GM18508 (cell line): ENCODE data around the gene FAM90A1.
"Not testable (repeated sequence)": the region's sequence is repeated elsewhere in the genome, so short reads cannot be mapped to it uniquely, and the experiment has no call there.

ENCODE experiments used
- ATAC-seq: cut with Tn5 transposase; IDR thresholded peaks from one replicate; pipeline ENCODE4 v1.9.1; 2021; ENCODE audit warnings: moderate number of reproducible peaks; ENCODE audit not compliant: insufficient read depth, unreplicated experiment

The FAM90A1 gene

GRCh38 chr12:8226992-8227731, at the start of gene FAM90A1:
FAM90A1 (minus strand) TSS chr12:8227618; CDS start chr12:8224832, 2,786 bp downstream.
- ATAC-seq = not testable (repeated sequence)

GRCh38 chr12:8276397-8276796, 49.0 kb upstream of the FAM90A1 start:
- ATAC-seq = not testable (repeated sequence)

- ATAC-seq = not testable (repeated sequence)
Observed at GRCh38 chr12:8266706-8267105, 39.3 kb upstream of the FAM90A1 start.

GRCh38 chr12:8264236-8264635, 36.8 kb upstream of the FAM90A1 start:
- not testable (repeated sequence) for ATAC-seq

- ATAC-seq = not testable (repeated sequence)
Observed at GRCh38 chr12:8261111-8261554, 33.7 kb upstream of the FAM90A1 start.

DNA sequence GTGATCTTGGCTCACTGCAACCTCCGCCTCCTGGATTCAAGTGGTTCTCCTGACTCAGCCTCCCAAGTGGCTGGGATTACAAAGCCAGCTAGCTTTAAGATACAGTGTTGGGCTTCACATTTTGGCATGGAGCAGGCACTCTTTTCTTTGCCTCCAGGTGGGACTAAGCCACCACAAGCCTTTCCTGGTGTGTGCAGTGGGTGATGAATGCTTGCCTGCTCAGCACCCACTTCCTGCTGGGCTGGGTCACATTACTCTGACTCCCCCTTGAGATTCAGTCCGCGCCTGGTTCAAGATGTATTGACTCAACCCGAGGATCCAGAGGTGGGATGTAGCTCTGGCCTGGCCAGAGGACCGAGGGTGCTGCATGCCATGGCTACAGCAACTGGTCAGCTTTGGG, 28.9 kb upstream of the FAM90A1 start:
- ATAC-seq = not testable (repeated sequence)

DNA sequence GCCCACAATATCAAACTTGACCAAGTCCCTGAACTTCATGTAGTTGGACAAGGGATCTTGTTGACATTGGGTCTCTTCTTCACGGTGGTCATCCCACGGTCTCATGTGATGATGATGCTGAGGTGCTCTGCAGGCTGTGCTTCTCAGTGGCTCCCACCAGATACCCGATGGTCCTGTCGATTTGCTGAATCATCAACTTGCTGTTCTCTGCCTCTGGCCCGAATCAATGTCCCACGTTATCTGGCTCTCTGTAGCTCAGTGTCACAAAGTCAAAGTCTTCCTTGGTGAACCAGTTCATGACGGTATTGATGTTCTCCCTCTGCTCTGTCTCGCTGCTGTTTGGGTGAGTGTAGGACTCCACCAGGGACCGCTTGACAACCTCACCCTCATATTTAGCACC, 27.3 kb upstream of the FAM90A1 start:
- ATAC-seq = not testable (repeated sequence)

DNA sequence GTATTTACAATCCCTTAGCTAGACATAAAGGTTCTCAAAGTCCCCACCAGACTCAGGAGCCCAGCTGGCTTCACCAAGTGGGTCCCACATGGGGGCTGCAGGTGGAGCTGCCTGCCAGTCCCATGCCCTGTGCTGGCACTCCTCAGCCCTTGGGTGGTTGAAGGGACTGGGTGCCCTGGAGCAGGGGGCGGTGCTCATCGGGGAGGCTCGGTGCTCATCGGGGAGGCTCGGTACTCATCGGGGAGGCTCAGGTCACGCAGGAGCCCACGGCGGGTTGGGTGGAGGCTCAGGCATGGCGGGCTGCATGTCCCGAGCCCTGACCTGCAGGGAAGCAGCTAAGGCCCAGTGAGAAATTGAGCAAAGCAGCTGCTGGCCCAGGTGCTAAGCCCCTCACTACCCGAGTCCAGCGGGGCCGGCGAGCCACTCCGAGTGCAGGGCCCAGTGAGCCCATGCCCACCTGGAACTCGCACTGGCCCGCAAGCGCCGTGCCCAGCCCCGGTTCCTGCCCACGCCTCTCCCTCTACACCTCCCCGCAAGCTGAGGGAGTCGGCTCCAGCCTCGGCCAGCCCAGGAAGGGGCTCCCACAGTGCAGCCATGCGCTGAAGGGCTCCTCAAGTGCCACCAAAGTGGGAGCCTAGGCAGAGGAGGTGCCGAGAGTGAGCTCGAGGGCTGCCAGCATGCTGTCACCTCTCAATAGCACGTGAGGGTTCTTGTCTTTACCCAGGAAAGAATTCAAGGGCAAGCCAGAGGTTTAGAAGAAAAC, 24.8 kb upstream of the FAM90A1 start:
- not testable (repeated sequence) for ATAC-seq

- not testable (repeated sequence) for ATAC-seq
Observed at GRCh38 chr12:8251616-8252015, 24.2 kb upstream of the FAM90A1 start.

- not testable (repeated sequence) for ATAC-seq
Observed at GRCh38 chr12:8246941-8247535, 19.6 kb upstream of the FAM90A1 start.

GRCh38 chr12:8243682-8244161, 16.3 kb upstream of the FAM90A1 start:
- not testable (repeated sequence) for ATAC-seq

DNA sequence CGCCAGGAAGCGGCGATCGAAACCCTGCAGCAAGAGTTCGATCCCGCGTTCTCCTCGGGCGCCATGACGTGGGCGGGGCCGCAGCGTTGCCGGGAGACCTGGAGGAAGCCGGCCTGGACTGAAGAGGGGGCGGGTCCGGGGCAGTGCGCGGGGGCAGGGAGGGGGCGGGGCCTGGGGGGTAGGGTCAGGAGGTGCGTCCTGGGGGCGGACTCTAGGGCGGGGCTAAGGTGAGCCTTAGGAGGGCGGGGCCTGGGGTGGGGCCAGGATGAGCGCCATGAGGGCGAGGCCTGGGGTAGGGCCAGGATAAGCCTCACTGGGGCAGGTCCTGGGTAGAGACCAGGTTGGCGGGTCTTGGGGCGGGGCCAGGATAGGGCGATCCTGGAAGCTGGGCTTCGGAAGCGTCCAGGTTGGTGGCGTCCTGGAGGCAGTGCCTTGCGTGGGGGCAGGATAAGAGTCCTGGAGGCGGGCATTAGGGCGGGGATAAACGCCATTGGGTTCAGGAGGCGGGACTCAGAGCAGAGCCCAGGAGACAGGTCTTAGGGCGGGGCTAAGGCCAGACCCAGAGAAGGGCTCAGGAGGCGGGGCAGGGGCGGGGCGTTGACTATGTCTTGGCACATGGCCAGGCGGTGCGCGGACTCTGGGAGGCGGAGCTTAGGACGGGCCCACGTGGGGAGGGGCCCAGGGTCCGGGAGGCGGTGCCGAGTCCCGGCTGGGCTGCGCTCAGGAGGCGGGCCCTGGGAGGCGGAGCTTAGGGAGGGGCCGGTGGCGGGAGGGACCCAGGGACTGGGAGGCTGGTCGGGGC, 15.7 kb upstream of the FAM90A1 start:
- ATAC-seq = not testable (repeated sequence)

DNA sequence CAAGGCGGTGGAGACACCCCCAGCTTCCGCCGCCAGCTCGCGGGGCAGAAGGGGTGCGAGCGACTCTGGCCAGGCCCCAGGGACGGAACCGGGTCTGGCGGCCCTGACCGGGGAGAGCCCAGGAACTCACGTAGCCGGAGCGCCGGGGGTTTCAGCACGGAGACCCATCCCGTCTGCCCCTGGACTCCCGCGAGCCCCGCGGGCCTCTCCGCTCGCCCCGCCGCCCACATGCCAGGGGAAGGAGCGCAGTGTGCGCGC, 15.1 kb upstream of the FAM90A1 start:
- ATAC-seq = not testable (repeated sequence)

GRCh38 chr12:8241917-8242621, 14.7 kb upstream of the FAM90A1 start:
- ATAC-seq = not testable (repeated sequence)

- not testable (repeated sequence) for ATAC-seq
Observed at GRCh38 chr12:8240340-8241114, 13.1 kb upstream of the FAM90A1 start.

DNA sequence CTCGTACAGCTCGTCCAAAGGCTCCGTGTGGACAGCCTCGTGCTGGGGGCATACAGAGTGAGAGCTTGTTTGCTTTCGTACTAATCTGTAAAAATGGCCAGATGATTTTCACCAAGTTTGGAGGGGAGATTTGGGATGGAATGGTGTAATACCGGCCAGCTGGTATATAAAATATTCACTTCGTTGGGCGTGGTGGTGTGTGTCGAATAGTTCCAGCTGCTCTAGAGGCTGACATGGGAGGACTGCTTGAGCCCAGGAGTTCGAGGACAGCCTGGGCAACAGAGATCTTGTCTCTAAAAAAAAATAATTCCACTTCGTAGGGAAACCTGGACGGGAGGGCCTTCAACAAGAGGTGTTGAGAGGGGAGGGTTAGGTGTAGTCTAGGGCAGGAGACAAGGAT, 9.6 kb upstream of the FAM90A1 start:
- ATAC-seq = not testable (repeated sequence)

DNA sequence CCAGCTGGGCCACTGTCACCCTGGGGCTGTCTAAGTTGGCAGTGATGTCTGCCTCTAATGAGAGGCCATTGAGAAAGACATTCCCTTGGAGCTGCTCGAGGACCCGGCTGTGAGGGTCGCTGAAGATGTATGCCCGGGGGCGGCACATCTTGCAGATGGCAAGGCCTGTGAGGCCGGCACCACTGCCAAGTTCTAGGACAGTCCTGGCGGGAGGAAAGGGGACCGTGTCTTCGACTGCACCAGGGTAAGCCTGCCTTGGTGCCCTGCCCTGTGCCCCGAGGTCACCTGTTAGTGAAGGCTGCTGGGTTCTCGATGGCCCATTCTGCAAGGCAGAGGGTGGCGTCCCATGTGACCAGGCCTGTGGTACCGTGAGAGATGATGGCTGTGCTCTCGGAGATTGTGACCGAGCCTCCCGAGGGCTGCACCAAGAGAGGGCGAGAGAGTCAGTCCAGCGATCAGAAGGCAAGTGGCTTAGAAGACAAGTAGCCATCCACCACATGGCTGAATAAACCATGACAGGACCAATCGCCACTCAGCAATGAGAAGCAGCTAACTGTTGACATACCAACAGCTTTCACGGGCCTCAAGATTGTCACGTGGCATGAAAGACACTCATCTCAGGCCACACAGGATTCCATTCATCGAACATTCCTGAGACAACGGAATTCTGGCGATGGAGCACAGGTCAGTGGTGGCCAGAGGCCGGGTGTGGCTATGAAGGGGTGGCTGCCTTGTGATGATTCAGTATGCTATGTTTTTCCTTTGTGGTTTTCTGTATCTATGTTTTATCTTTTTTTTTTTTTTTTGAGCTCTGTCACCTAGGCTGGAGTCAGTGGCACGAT, 8.1 kb upstream of the FAM90A1 start:
- ATAC-seq = not testable (repeated sequence)

DNA sequence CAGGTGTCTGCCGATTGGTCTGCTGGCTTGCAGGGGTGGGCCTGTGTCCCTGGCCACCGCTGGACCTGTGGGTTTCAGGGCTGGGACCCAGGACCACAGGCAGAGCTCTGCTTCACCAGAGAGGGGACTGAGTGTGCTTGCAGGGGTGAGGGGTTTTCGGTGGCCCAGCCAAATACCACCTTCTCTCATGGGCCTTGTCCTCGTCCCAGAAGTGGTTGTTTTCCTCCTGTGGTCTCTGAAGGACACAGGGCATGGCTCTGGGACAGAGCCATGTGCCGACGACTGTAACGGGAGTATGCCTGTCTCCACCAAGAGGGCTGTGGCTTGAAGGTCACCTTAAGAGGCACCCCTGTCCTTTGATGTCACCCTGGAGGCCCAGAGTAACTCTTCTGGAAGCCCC, 7.3 kb upstream of the FAM90A1 start:
- ATAC-seq = not testable (repeated sequence)
